GM12872 (cell line): ENCODE results near the gene FGFR3.

Source experiments
- TF ChIP-seq, protein P1 (sequence below): IDR thresholded peaks from 3 replicates; pipeline ENCODE4 v1.5.1; 2011; ENCODE audit warnings: low read depth, mild to moderate bottlenecking, low read length, moderate library complexity; ENCODE audit not compliant: insufficient read depth

Gene FGFR3

DNA sequence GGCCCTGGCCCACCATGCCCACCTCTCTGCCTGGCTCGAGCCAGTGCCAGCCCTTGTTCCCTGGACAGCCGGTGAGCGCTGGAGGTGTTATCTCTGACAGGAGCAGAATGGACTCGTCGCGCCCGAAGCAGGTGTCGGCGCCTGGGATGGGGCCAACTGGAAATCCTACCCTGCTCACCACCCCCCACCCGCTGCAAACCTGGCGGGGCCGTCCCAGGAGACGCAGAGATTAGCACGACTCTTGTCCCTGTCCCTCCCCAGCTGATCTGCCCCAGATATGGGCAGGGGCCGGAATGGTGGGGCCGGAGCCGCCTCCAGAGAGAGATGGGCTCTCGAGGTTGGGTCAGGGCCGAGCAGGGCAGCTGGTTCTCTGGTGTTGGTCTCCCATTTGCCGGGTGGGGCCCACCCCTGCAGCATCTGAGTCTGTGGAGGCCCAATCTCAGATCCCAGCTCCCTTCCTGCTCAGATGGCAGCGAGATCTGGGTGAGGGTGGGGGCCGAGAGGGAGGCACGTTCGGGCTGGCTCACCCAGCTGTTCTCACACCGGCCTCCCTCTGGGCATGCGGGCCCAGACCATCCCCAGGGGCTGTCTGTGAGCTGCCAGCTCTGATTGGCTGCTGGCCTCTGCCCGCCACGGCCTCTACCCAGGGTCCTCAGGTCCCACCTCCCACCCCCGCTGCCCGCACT is 20.1 kb upstream of the FGFR3 start:
- TF ChIP-seq, protein P1, sequence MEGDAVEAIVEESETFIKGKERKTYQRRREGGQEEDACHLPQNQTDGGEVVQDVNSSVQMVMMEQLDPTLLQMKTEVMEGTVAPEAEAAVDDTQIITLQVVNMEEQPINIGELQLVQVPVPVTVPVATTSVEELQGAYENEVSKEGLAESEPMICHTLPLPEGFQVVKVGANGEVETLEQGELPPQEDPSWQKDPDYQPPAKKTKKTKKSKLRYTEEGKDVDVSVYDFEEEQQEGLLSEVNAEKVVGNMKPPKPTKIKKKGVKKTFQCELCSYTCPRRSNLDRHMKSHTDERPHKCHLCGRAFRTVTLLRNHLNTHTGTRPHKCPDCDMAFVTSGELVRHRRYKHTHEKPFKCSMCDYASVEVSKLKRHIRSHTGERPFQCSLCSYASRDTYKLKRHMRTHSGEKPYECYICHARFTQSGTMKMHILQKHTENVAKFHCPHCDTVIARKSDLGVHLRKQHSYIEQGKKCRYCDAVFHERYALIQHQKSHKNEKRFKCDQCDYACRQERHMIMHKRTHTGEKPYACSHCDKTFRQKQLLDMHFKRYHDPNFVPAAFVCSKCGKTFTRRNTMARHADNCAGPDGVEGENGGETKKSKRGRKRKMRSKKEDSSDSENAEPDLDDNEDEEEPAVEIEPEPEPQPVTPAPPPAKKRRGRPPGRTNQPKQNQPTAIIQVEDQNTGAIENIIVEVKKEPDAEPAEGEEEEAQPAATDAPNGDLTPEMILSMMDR = no peak

GRCh38 chr4:1773754-1774153 is 19.3 kb upstream of the FGFR3 start:
- TF ChIP-seq, protein P1 = no peak

DNA sequence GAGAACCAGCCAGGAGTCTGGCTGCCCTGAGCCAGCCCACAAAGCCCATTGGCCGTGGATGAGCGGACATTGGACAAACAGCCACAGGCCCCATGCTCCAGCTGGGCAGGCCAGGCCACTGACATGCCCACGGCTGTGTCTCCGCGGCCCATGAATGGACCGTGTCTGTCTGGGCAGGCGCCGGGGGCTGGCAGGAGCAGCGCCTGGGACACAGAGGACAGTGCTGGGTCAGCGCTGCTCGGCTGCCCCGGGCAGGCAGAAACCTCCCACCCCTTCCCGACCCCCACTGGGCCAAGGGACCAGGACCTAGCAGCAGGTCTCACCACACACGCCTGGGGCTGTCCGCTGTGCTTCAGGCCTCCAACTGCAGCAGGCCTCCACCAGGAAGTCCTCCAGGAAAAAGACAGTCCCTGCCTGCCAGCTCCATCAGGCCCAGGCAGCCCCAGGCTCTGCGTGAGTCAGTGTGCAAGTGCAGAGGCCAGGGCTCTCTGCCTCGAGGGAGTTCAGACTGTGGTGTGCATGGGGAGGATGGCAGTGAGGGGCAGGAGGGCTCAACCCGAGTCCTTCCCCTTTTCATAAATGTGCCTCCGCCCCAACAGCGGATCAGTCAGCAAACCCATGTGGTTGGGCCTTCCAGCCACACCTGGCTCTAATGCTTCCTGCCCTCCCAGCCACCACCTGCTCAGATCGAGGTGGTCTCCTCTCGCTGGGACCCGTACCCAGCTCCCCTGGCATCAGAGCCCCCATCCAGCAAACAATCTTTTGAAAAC is 17.2 kb upstream of the FGFR3 start:
- TF ChIP-seq, protein P1 = no peak

GRCh38 chr4:1776521-1777161 is 16.5 kb upstream of the FGFR3 start:
- TF ChIP-seq, protein P1 = no peak

DNA sequence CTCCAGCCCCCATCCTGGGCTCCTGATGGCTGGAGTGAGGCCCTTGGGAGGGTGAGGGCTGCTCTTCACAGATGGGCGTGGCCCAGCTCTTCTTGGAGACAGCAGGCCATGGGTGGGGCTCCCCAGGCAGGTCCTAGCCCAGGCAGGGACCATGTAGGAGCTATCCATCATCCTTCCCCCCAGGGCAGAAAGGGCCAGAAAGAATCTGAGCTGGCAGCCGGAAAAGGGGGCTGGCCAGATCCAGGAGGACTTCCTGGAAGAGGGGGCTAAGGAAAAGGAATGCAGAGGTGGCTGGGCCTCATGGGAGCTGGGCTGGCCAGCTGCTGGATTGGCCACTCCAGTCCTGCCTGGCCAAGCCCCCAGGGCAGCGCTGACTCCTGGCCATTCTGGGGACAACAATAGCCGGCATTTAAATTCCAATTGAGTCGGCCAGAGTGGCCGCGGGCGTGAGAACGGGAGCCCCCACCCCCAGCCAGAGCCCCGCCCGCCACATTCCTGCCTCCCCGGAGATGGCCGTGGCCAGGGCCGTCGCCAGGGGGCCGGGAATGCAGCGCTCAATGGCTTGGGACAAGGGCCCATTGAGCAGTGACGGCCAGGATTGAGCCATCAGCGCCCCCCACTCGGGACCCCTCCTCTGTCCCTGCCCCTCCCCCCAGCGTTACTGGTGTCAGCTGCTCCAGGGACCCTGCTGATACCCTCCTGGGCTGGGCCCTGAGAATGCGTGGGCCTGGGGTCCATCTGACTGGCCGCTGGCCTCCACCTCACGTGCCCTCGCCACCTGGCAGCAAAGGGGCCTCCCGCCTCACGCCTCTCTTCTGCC is 15.1 kb upstream of the FGFR3 start:
- TF ChIP-seq, protein P1 = no peak

DNA sequence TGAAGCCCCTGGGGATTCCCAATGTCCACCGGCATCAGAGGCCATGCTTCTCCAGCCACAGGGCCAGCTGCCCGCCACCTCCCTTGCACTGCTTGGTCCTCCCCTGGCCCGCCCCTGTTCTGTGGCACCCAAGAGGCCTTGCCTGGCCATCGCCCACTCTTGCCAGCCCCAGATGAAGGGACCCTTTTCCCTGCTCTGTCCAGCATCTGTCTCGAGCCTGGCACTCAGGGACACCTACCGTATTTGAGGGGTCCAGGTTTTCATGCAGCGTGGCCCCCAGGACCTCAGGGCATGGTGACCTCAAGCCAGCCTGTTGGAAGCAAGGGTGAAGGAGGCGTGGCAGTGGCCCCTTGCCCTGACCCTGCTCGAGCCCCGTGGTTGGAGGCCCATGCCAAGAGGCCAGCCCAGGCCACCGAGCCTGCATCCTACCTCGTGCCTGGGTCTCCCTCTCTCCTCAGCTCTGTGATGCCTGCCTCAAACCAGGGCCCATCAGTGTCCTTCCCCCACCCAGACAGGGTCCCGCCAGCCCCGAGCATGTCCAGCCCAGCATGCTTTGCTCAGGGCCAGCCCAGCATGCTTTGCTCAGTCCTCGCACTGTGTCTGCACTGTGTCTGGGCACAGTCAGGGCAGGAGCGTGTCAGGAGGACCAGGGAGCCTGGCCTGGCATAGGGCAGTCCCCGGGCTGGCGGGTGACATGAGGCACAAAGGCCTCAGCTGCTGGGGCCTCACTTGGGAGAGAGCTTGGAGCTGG is 14.3 kb upstream of the FGFR3 start:
- TF ChIP-seq, protein P1 = no peak
